ENCODE results near the gene IGIP.

GRCh38 chr5:140112685-140113179 is 13.0 kb upstream of the IGIP start:
- TF ChIP-seq, protein P1, sequence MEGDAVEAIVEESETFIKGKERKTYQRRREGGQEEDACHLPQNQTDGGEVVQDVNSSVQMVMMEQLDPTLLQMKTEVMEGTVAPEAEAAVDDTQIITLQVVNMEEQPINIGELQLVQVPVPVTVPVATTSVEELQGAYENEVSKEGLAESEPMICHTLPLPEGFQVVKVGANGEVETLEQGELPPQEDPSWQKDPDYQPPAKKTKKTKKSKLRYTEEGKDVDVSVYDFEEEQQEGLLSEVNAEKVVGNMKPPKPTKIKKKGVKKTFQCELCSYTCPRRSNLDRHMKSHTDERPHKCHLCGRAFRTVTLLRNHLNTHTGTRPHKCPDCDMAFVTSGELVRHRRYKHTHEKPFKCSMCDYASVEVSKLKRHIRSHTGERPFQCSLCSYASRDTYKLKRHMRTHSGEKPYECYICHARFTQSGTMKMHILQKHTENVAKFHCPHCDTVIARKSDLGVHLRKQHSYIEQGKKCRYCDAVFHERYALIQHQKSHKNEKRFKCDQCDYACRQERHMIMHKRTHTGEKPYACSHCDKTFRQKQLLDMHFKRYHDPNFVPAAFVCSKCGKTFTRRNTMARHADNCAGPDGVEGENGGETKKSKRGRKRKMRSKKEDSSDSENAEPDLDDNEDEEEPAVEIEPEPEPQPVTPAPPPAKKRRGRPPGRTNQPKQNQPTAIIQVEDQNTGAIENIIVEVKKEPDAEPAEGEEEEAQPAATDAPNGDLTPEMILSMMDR (optimal IDR thresholded peaks at IDR 0.05 in 1 of 3, IDR thresholded peaks at IDR 0.05 in 1 of 3, conservative IDR thresholded peaks at IDR 0.05 in 1 of 3; ENCODE audit: extremely low read depth in 1 of 3, insufficient read depth in 2 of 3, low read length in 3 of 3), result no peak
- no peak for TF ChIP-seq EZH2 (IDR thresholded peaks at IDR 0.05; ENCODE audit: low read length)
